HG03520 (cell line): ENCODE measurements around the gene PCDHAC1.
"Not testable (repeated sequence)": the region's sequence is repeated elsewhere in the genome, so short reads cannot be mapped to it uniquely, and the experiment has no call there.

Source experiments
- ATAC-seq: cut with Tn5 transposase; IDR thresholded peaks from one replicate; pipeline ENCODE4 v1.9.1; 2021; ENCODE audit warnings: mild to moderate bottlenecking, moderate library complexity; ENCODE audit not compliant: unreplicated experiment

PCDHAC1 gene

GRCh38 chr5:140925806-140926442 is at the start of gene PCDHAC1:
Gene PCDHAC1 (plus strand): TSS chr5:140926299. CDS start chr5:140926893, 594 bp downstream.
- ATAC-seq = no peak

- not testable (repeated sequence) for ATAC-seq
Observed at GRCh38 chr5:140876541-140877261, 49.4 kb upstream of the PCDHAC1 start.

- ATAC-seq = no peak
Observed at GRCh38 chr5:140877262-140877581, 48.9 kb upstream of the PCDHAC1 start.

- ATAC-seq = no peak
Observed at GRCh38 chr5:140881889-140882590, 44.1 kb upstream of the PCDHAC1 start, which contains the start of gene PCDHA13. Gene PCDHA13 (plus strand): TSS chr5:140882124. CDS start chr5:140882269, 145 bp downstream.

GRCh38 chr5:140882591-140882899 is 43.6 kb upstream of the PCDHAC1 start:
- no peak for ATAC-seq

GRCh38 chr5:140883373-140883772 is 42.7 kb upstream of the PCDHAC1 start:
- ATAC-seq = no peak

- ATAC-seq = no peak
Observed at GRCh38 chr5:140883927-140884697, 42.0 kb upstream of the PCDHAC1 start.

GRCh38 chr5:140916325-140916724 is 9.8 kb upstream of the PCDHAC1 start:
- ATAC-seq = no peak

- ATAC-seq = no peak
Observed at GRCh38 chr5:140923601-140924000, 2.5 kb upstream of the PCDHAC1 start.

GRCh38 chr5:140926443-140927227 is 536 bp downstream of the PCDHAC1 start:
- ATAC-seq = no peak

GRCh38 chr5:140927228-140927573 is 1.1 kb downstream of the PCDHAC1 start:
- no peak for ATAC-seq

GRCh38 chr5:140934964-140935606 is 9.0 kb downstream of the PCDHAC1 start:
- ATAC-seq = no peak

- ATAC-seq = no peak
Observed at GRCh38 chr5:140946578-140946977, 20.5 kb downstream of the PCDHAC1 start.

GRCh38 chr5:140951636-140952035 is 25.5 kb downstream of the PCDHAC1 start:
- ATAC-seq = no peak

- ATAC-seq = no peak
Observed at GRCh38 chr5:140953234-140953633, 27.1 kb downstream of the PCDHAC1 start.

- ATAC-seq = no peak
Observed at GRCh38 chr5:140962190-140962589, 36.1 kb downstream of the PCDHAC1 start.

- no peak for ATAC-seq
Observed at GRCh38 chr5:140964356-140964755, 38.3 kb downstream of the PCDHAC1 start.

GRCh38 chr5:140965905-140966292 is 39.8 kb downstream of the PCDHAC1 start:
- ATAC-seq = no peak

GRCh38 chr5:140966293-140967225 is 40.5 kb downstream of the PCDHAC1 start, which contains the start of gene PCDHAC2:
Gene PCDHAC2 (plus strand): TSS chr5:140966476. CDS start chr5:140966767, 291 bp downstream.
- ATAC-seq = no peak
